ENCODE measurements around the gene KRT34.

- TF ChIP-seq, protein P1, sequence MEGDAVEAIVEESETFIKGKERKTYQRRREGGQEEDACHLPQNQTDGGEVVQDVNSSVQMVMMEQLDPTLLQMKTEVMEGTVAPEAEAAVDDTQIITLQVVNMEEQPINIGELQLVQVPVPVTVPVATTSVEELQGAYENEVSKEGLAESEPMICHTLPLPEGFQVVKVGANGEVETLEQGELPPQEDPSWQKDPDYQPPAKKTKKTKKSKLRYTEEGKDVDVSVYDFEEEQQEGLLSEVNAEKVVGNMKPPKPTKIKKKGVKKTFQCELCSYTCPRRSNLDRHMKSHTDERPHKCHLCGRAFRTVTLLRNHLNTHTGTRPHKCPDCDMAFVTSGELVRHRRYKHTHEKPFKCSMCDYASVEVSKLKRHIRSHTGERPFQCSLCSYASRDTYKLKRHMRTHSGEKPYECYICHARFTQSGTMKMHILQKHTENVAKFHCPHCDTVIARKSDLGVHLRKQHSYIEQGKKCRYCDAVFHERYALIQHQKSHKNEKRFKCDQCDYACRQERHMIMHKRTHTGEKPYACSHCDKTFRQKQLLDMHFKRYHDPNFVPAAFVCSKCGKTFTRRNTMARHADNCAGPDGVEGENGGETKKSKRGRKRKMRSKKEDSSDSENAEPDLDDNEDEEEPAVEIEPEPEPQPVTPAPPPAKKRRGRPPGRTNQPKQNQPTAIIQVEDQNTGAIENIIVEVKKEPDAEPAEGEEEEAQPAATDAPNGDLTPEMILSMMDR (IDR thresholded peaks at IDR 0.05; ENCODE audit: low read depth, low read length, poor library complexity, severe bottlenecking), result no peak
- no peak for TF ChIP-seq EZH2phosphoT487 (IDR thresholded peaks at IDR 0.05; ENCODE audit: borderline replicate concordance, low read length)
Measured at GRCh38 chr17:41404024-41404671, 22.0 kb upstream of the KRT34 start.
